HG03469 (cell line): ENCODE measurements around the gene TBCC.

ENCODE experiments used
- ATAC-seq: cut with Tn5 transposase; IDR thresholded peaks from one replicate; pipeline ENCODE4 v1.9.1; 2021; ENCODE audit warnings: mild to moderate bottlenecking, moderate library complexity, moderate number of reproducible peaks; ENCODE audit not compliant: unreplicated experiment

TBCC gene

GRCh38 chr6:42697268-42697655 is 48.6 kb downstream of the TBCC start:
- ATAC-seq = no peak

DNA sequence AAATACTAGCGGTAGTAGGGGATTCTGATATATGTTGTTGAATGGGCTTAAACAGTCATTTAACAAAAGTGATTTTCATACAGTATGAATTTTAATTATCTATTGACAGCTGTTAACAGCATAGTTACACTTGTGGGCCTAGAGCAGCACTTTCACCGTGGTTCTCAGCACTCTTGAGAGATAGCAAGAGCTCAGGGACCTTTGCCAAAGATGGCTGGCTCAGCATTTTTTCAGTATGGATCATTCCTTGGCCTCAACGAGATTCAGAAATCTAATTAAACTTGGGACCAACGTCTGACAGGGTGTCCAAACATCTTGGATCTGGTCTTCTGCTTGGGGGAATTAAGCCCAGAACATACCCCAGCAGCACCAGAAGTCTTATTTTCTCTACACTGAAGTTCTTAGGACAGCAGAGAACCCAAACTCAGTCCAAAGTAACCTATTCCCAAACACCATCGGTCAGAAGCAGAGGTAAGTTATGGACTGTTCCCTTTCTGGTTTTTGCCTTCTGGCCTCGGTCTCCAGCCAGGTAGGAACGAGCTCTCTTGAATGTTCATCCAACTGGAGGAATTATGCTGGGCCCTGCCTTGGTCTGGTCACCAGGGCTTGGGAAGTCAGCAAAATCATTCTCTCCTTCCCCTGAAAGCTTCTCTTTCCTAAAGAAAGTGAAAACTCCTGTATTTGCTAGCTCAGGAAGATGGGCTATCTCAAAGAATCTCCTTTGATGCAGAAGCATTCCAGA is 49.2 kb downstream of the TBCC start:
- no peak for ATAC-seq

DNA sequence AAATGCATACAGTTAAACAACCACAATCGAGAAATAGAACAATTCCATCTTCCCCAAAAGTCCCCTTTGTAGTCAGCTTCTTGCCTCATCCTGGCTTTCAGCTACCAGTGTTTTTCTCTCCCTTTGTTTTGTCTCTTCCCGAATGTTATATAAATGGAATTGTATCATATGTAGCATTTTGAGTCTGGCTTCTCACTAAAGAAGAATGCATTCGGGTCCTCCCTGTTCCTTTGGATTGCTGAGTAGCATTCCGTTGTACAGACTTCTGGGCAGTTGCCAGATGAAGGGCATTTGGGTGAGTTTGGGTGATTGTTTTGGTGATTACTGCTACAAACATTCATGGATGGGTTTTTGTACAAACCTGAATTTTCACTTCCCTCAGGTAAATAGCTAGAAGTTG is 51.3 kb downstream of the TBCC start:
- ATAC-seq = no peak
